Right lobe of liver (tissue), 4 donors: Measurements from ENCODE around the gene FTO.

ENCODE experiments used
- POLR2A ChIP-seq: fragments of 450-650 bp; IDR thresholded peaks from one replicate; pipeline ENCODE4 v1.6.1; 2017; ENCODE audit warnings: antibody characterized with exemption, mild to moderate bottlenecking
- TF ChIP-seq, protein P1 (sequence below), 4 donors: fragments of 200-600 bp in 3 of 4; fragments of 450-650 bp in 1 of 4; IDR thresholded peaks; one replicate each; pipeline versions ENCODE4 v1.5.1 to v1.8.0; 2016 to 2022; ENCODE audit warnings: antibody characterized with exemption in 4 of 4, mild to moderate bottlenecking in 2 of 4
- donor health status: DM: no; HTN: no; CAD: no.
- donor health status: DM: no; HTN: no; CAD: no.
- donor health status: DM: no; HTN: yes; CAD: no.

DNA sequence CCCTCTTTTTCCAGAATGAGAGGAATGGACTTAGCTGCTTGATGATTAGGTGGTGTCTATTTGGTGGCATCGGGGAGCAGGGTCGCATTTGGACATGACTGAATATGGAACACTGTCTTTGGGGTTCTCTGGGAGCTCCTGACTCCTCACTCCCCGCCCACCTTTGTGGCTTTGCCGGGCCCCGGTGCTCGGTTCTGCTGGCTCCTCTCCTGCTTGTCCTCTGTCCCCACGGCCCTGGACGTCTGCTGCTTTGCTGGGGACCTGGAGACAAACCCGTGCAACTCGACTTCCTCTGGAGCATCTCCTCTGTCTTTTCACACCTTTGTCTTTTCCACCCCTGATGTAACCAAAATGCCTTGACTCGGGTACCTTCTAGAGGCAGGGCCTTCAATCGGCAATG is 446.9 kb downstream of the FTO start:
- TF ChIP-seq, protein P1, sequence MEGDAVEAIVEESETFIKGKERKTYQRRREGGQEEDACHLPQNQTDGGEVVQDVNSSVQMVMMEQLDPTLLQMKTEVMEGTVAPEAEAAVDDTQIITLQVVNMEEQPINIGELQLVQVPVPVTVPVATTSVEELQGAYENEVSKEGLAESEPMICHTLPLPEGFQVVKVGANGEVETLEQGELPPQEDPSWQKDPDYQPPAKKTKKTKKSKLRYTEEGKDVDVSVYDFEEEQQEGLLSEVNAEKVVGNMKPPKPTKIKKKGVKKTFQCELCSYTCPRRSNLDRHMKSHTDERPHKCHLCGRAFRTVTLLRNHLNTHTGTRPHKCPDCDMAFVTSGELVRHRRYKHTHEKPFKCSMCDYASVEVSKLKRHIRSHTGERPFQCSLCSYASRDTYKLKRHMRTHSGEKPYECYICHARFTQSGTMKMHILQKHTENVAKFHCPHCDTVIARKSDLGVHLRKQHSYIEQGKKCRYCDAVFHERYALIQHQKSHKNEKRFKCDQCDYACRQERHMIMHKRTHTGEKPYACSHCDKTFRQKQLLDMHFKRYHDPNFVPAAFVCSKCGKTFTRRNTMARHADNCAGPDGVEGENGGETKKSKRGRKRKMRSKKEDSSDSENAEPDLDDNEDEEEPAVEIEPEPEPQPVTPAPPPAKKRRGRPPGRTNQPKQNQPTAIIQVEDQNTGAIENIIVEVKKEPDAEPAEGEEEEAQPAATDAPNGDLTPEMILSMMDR (IDR thresholded peaks at IDR 0.05), result no peak
- TF ChIP-seq POLR2A, result no peak
